ENCODE measurements around the gene GADD45B.

DNA sequence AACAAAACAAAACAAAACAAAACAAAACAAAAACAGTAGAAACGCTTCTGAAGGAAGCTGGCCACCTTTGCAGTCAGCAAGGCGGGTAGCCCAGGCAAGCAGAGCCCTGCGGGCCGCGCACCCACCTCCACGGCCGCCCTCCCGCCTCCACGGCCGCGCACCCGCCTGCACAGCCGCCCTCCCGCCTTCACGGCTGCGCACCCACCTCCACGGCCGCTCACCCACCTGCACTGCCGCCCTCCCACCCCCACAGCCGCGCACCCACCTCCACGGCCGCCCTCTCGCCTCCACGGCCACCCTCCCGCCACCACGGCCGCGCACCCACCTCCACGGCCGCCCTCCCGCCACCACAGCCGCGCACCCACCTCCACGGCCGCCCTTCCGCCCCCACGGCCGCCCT is 39.5 kb upstream of the GADD45B start:
- TF ChIP-seq, protein P1, sequence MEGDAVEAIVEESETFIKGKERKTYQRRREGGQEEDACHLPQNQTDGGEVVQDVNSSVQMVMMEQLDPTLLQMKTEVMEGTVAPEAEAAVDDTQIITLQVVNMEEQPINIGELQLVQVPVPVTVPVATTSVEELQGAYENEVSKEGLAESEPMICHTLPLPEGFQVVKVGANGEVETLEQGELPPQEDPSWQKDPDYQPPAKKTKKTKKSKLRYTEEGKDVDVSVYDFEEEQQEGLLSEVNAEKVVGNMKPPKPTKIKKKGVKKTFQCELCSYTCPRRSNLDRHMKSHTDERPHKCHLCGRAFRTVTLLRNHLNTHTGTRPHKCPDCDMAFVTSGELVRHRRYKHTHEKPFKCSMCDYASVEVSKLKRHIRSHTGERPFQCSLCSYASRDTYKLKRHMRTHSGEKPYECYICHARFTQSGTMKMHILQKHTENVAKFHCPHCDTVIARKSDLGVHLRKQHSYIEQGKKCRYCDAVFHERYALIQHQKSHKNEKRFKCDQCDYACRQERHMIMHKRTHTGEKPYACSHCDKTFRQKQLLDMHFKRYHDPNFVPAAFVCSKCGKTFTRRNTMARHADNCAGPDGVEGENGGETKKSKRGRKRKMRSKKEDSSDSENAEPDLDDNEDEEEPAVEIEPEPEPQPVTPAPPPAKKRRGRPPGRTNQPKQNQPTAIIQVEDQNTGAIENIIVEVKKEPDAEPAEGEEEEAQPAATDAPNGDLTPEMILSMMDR (IDR thresholded peaks at IDR 0.05) = no peak
- TF ChIP-seq POLR2A (IDR thresholded peaks at IDR 0.05) = no peak

All from tibial nerve (tissue), 3 donors.